HG02981 (cell line): ENCODE data around the gene MARCHF2.
"Not testable (repeated sequence)": the region's sequence is repeated elsewhere in the genome, so short reads cannot be mapped to it uniquely, and the experiment has no call there.

ENCODE experiments used
- ATAC-seq: cut with Tn5 transposase; IDR thresholded peaks from one replicate; pipeline ENCODE4 v1.9.1; 2021; ENCODE audit warnings: mild to moderate bottlenecking, moderate library complexity; ENCODE audit not compliant: unreplicated experiment

MARCHF2 gene, protein sequence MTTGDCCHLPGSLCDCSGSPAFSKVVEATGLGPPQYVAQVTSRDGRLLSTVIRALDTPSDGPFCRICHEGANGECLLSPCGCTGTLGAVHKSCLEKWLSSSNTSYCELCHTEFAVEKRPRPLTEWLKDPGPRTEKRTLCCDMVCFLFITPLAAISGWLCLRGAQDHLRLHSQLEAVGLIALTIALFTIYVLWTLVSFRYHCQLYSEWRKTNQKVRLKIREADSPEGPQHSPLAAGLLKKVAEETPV

GRCh38 chr19:8412783-8413628, at the start of gene MARCHF2:
Gene MARCHF2, plus strand, starts transcription at chr19:8413305. Its CDS starts 8,536 bp downstream, at chr19:8421841.
- ATAC-seq = peak; percentile 99

DNA sequence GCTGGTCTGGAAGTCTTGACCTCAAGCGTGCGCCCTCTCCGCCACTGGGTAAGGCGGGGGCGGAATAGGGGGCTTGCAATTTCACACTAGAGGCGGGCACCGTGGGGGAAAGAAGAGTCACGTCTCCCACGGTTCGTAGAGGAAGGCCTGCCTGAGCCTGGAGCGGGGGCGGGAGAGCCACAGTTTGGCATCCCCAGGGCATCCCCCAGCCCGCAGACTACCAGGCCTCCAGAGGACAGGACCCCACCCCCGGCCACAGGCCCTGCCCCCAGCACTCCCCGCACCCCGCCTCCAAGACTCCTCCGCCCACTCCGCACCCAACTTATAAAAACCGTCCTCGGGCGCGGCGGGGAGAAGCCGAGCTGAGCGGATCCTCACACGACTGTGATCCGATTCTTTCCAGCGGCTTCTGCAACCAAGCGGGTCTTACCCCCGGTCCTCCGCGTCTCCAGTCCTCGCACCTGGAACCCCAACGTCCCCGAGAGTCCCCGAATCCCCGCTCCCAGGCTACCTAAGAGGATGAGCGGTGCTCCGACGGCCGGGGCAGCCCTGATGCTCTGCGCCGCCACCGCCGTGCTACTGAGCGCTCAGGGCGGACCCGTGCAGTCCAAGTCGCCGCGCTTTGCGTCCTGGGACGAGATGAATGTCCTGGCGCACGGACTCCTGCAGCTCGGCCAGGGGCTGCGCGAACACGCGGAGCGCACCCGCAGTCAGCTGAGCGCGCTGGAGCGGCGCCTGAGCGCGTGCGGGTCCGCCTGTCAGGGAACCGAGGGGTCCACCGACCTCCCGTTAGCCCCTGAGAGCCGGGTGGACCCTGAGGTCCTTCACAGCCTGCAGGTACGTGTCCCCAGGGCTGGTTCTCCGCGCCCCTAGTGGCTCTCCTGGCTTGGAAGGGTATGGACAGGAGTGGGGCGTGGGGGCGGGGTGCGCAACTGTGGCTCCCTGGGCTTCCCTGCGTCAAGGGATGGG, 49.0 kb upstream of the MARCHF2 start, which contains the start of gene ANGPTL4:
ANGPTL4 (plus strand) TSS at position 353 of the 969 bp plus-strand sequence; CDS start at position 520, 167 bp downstream.
- ATAC-seq = no peak

DNA sequence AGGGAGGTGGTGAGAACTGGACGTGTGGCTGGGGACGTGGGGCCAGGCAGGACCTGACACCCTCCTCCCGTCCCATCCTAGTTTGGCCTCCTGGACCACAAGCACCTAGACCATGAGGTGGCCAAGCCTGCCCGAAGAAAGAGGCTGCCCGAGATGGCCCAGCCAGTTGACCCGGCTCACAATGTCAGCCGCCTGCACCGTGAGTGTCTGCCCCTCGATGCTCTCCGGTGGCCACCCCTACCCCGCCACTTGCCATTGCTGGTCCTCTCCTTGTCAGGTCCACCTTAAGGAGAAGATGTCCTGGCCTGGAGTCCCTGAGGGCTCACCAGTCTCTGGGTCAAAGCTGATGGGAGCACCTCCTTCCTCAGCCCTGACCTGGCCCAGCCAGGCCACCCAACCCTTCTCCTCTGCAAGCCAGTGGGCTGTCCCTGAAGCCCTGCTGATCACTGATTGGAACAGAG, 47.0 kb upstream of the MARCHF2 start:
- no peak for ATAC-seq

- ATAC-seq = no peak
These were observed 46.2 kb upstream of the MARCHF2 start for GRCh38 chr19:8366961-8367326.

DNA sequence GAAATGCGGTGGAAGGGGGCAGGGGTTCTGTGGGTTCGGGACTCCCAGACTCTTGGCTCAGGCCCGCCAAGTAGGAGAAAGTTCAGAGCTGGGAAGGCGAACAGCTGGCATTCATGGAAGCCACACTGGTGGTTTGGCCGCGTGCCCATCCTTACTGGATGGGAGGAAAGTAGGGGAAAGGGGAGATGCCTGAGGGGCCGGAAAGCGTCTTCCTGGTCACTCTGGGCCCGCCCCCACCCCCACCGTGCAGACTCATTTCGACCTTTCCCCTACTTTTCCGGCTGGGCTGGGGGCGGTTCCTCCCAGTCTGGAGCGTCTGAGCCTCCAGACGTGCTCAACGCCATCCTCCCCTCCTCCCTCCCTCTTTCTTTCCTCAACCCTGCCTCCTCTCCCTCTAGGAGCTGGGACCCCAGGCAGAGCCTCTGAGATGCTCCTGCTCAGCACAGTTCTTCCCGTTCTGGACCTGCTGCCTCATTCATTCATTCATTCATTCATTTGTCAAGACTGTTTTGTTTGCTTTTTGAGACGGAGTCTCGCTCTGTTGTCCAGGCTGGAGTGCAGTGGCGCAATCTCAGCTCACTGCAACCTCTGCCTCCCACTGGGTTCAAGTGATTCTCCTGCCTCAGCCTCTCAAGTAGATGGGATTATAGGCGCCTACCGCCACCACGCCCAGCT, 45.6 kb upstream of the MARCHF2 start:
- ATAC-seq = no peak

DNA sequence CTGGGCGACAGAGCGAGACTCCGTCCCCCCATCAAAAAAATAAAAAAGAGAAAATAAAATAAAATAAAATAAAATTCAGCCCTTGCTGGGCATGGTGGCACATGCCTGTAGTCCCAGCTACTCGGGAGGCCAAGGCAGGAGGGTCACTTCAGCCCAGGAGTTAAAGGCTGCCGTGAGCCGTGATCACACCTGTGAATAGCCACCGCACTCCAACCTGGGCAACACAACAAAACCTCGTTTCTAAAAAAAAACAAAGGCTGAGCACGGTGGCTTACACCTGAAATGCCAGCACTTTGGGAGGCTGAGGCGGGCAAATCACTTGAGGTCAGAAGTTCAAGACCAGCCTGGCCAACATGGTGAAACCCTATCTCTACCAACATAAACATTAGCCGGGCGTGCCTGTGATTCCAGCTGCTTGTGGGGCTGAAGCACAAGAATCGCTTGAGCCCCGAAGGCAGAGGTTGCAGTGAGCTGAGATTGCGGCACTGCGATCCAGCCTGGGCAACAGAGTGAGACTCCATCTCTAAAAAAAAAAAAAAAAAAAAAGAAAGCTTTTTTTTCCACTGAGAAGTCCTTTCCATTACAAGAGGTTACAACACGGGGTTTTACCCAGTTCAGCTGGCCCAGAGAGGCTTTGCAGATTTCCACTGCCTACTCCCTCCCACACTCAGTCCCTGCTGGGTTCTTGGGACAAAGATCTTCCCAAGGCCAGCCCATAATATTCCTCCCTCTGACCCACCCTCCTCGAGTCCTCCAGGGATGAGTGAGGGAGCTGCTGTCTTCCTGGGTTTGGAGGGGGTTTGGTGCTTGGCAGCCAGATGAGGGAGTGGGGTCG, 42.7 kb upstream of the MARCHF2 start:
- no peak for ATAC-seq

DNA sequence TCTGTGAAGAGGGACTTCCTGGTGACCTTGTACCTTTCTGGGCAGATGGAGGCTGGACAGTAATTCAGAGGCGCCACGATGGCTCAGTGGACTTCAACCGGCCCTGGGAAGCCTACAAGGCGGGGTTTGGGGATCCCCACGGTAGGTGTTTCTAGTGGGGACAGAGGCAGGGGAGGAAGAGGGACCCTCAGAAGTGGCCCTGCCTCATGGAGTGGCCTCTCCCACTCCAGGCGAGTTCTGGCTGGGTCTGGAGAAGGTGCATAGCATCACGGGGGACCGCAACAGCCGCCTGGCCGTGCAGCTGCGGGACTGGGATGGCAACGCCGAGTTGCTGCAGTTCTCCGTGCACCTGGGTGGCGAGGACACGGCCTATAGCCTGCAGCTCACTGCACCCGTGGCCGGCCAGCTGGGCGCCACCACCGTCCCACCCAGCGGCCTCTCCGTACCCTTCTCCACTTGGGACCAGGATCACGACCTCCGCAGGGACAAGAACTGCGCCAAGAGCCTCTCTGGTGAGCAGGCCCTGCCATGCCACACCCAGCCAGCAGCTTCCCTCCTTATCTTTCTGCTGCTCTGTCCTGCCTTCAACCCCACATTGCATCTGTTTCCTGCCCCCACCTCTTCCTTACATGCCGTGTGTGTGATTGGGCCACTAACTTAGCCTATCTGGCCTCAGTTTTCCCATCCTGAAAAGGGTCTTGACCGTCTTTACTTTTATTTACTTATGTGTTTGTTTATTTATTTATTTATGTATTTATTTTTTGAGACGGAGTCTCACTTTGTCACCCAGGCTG, 41.9 kb upstream of the MARCHF2 start:
- ATAC-seq = no peak

GRCh38 chr19:8373867-8374813, 39.0 kb upstream of the MARCHF2 start:
- no peak for ATAC-seq

DNA sequence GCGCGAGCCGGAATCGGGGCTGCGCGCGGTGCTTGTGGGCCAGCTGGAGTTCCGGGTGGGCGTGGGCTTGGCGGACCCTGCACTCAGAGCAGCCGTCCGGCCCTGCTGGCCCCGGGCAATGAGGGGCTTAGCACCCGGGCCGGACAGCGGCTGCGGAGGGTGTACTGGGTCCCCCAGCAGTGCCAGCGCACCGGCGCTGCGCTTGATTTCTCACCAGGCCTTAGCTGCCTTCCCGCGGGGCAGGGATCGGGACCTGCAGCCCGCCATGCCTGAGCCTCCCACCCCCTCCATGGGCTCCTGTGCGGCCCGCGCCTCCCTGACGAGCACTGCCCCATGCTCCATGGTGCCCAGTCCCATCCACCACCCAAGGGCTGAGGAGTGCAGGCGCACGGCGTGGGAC, 37.3 kb upstream of the MARCHF2 start:
- not testable (repeated sequence) for ATAC-seq

- ATAC-seq = not testable (repeated sequence)
These were observed 36.6 kb upstream of the MARCHF2 start for GRCh38 chr19:8376373-8376974.

GRCh38 chr19:8377598-8377997, 35.5 kb upstream of the MARCHF2 start:
- no peak for ATAC-seq

DNA sequence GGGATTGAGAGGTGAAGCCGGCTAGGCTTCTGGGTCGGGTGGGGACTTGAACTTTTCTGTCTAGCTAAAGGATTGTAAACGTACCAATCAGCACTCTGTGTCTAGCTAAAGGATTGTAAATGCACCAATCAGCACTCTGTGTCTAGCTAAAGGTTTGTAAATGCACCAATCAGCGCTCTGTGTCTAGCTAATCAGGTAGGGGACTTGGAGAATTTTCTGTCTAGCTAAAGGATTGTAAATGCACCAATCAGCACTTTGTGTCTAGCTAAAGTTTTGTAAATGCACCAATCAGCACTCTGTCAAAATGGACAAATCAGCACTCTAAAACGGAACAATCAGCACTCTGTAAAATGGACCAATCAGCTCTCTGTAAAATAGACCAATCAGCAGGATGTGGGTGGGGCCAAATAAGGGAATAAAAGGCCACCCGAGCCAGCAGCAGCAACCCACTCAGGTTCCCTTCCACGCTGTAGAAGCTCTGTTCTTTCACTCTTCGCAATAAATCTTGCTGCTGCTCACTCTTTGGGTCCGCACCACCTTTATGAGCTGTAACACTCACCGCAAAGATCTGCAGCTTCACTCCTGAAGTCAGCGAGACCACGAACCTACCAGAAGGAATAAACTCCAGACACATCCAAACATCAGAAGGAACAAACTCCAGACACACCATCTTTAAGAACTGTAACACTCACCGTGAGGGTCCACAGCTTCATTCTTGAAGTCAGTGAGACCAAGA, 33.8 kb upstream of the MARCHF2 start:
- ATAC-seq = not testable (repeated sequence)

DNA sequence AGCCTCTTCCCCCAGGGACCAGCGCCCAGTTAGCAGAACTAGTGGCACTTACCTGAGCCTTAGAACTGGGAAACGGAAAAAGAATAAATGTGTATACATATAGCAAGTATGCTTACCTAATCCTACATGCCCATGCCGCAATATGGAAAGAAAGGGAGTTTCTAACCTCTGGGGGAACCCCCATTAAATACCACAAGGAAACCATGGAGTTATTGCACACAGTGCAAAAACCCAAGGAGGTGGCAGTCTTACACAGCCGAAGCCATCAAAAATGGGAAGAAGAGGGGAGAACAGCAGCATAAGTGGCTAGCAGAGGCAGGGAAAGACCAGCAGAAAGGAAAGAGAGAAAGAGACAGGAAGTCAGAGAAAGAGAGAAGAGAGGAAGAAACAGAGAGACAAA, 28.5 kb upstream of the MARCHF2 start:
- ATAC-seq = not testable (repeated sequence)

- not testable (repeated sequence) for ATAC-seq
These were observed 28.0 kb upstream of the MARCHF2 start for GRCh38 chr19:8385103-8385502.

DNA sequence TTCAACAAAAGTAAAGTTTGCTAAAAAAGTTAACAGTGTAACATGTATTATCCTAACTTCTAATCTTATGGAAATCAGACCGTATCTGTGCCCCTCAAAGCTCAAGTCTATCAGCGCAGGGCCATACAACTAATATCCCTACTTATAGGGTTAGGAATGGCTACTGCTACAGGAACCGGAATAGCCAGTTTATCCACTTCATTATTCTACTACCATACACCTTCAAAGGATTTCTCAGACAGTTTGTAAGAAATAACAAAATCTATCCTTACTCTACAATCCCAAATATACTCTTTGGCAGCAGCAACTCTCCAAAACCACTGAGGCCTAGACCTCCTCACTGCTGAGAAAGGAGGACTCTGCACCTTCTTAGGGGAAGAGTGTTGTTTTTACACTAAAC, 27.5 kb upstream of the MARCHF2 start:
- not testable (repeated sequence) for ATAC-seq

DNA sequence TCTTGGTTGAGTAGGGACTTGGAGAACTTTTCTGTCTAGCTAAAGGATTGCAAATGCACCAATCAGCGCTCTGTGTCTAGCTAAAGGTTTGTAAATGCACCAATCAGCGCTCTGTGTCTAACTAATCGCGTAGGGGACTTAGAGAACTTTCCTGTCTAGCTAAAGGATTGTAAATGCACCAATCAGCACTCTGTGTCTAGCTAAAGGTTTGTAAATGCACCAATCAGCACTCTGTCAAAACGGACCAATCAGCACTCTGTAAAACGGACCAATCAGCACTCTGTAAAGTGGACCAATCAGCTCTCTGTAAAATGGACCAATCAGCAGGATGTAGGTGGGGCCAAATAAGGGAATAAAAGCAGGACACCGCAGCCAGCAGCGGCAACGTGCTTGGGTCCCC, 26.7 kb upstream of the MARCHF2 start:
- not testable (repeated sequence) for ATAC-seq
